ENCODE results near the gene UTP3.
"Not testable (repeated sequence)": the region's sequence is repeated elsewhere in the genome, so short reads cannot be mapped to it uniquely, and the experiment has no call there.

UTP3 gene, protein sequence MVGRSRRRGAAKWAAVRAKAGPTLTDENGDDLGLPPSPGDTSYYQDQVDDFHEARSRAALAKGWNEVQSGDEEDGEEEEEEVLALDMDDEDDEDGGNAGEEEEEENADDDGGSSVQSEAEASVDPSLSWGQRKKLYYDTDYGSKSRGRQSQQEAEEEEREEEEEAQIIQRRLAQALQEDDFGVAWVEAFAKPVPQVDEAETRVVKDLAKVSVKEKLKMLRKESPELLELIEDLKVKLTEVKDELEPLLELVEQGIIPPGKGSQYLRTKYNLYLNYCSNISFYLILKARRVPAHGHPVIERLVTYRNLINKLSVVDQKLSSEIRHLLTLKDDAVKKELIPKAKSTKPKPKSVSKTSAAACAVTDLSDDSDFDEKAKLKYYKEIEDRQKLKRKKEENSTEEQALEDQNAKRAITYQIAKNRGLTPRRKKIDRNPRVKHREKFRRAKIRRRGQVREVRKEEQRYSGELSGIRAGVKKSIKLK

DNA sequence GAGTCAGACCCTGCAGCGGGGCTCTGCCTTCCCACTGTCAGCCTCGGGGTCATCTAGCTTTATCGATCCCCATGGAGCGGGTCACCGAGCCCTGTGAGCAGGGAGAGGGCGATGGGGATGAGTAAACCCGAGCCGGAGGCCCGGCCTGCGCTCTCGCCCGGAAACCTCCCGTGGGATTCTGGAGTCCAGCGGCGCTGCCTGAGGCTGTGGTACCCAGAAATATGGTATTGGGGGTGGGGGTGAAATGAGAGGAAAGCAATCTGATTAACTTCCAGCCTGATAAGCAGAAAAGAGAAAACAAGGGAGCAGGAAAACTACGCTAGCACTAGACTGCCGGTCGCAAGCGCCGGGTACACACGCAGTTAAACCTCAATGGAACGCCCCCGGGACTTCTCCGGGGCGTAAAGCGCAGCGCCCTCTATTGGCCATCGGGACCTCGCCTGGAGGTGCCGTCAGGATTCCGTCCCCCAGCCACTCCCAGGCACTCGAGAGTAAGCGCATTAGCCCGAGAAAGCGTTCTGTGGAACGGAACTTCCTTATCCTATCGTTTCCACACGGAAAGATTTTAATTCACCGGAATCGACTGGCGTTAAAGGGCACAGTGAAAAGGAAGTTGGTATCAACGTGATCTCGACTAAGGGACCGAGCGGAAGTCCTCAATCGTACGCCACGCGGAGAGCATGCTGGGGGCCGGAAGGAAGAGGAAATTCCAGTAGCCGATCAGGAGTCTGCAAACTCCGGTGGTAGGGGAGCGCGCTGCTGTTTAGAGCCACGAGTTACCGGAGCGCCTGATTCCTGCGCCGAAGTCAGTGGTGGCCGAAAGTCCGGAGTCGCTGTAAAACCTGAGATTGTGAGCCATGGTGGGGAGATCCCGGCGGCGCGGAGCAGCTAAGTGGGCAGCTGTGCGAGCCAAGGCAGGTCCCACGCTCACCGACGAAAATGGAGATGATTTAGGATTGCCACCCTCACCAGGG lies at the start of gene UTP3:
Gene UTP3, plus strand, starts transcription at position 712 of the 974 bp plus-strand sequence. Its CDS starts 146 bp downstream, at position 858.
- no peak for TF ChIP-seq ZNF274 (IDR thresholded peaks at IDR 0.05; ENCODE audit: low read depth, low read length)
- H3K4me3 ChIP-seq (ENCODE audit: low read length) = peak within 1 kb of the TSS; percentile 80

DNA sequence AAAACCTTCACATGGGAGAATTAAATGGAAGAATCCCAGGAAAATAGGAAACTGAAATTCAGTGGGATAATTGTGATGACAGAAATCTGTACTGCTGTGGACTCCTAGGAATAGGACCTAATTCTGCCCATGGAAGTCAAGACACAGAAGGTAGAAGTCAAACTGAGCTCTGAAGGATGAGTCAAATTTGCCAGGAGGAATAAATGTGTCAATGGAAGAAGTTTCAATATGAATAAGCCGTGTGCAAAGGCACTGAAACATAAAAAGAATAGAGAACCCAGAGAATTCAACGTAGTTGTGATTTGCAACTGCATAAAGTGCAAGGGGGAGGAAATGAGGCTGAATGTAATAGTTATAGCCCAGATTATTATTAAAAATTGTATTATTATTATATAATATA lies 48.1 kb upstream of the UTP3 start:
- no peak for TF ChIP-seq ZNF274 (IDR thresholded peaks at IDR 0.05; ENCODE audit: low read depth, low read length)
- H3K4me3 ChIP-seq (ENCODE audit: low read length) = no peak overlapping the region

GRCh38 chr4:70650741-70651140 lies 37.6 kb upstream of the UTP3 start:
- not testable (repeated sequence) for H3K4me3 ChIP-seq (ENCODE audit: low read length)

DNA sequence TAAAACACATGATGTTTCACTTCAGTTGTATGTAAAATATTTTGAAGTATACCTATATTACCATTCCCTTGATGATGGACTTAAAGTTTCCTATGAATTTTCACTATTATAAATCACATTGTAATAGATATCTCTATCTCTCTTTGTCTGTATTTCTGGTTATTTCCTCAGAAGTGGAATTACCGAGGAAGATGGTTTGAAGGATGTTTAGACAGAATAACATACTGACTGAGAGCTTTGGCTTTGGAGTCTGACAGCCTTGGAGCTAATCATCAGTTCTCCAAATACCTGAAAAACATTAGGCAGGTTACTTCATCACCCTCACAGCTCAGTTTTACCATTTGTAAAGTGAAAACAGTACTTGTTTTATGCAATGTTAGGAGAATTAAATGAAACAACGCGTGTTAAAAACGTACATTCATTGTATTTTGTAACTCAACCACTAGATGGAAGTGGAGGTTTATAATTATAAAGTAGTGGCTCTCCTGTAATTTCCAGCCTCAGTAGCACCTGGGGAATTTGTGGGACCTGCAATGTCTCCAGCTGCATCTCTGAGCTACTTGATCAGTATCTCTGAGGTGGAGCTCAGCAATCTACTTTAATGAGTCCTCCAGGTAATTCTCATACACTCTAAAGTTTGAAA lies 36.3 kb upstream of the UTP3 start:
- no peak for TF ChIP-seq ZNF274 (IDR thresholded peaks at IDR 0.05; ENCODE audit: low read depth, low read length)
- no peak overlapping the region for H3K4me3 ChIP-seq (ENCODE audit: low read length)

GRCh38 chr4:70654605-70655011 lies 33.7 kb upstream of the UTP3 start:
- H3K4me3 ChIP-seq (ENCODE audit: low read length) = no peak overlapping the region
- no peak for TF ChIP-seq ZNF274 (IDR thresholded peaks at IDR 0.05; ENCODE audit: low read depth, low read length)

DNA sequence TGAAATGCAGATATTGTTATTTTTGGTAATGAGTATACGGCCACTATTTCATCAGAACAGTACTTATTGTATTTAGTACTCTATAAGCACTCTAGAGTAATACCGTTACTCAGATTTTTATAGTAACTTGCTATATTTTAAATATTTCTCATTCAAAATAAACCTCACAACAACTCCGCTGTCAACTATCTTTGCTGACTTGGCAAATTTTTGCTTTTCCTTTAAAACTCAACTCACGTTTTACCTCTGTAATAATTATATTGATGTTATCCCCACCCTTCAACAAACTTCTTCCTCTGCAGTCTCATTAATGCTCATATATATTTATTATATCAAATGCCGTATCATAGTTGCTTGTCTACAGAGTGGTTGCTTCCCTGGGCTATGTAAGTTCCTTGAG lies 31.0 kb upstream of the UTP3 start:
- H3K4me3 ChIP-seq (ENCODE audit: low read length) = no peak overlapping the region

DNA sequence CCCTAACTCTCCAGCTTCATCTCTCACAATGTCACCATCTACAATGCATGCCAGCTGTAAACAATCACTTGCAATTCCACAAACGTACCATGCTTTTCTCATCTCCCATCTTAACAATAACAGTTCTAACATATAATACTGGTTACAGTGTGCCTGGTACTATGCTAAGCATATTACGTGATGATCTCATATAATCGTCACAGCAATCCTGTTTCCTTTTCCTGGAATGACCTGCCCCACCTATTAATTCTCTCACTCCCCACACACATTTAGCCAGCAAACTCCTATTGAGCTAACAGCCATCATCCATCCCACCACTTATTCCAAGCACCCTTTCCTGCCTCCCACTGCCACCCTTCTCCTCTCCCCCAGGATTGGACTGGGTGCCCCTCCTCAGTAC lies 29.9 kb upstream of the UTP3 start:
- TF ChIP-seq ZNF274 (IDR thresholded peaks at IDR 0.05; ENCODE audit: low read depth, low read length) = no peak
- H3K4me3 ChIP-seq (ENCODE audit: low read length) = peak overlapping the region; percentile 49; the same call in 1 of the 2 replicates

More for the DNA sequence above, 31.0 kb upstream of the UTP3 start:
- TF ChIP-seq ZNF274 (IDR thresholded peaks at IDR 0.05; ENCODE audit: low read depth, low read length) = no peak

DNA sequence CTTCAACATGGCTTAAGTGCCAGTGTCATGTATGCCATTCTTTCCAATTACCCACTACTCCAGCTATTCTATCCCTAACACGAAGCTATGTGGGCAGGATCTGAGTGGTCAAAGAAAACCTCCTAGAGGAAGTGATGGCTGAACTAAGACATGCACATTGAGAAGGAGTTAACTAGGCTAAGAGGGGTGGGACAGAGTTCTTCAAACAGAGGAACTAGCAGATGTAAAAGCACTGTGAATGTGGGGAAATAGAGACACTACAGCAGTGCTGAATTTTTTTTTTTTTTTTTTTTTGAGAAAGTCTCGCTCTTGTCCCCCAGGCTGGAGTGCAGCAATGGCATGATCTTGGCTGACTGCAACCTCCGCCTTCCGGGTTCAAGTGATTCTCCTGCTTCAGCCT lies 28.2 kb upstream of the UTP3 start:
- TF ChIP-seq ZNF274 (IDR thresholded peaks at IDR 0.05; ENCODE audit: low read depth, low read length) = no peak
- H3K4me3 ChIP-seq (ENCODE audit: low read length) = peak overlapping the region; percentile 8; the same call in 1 of the 2 replicates

DNA sequence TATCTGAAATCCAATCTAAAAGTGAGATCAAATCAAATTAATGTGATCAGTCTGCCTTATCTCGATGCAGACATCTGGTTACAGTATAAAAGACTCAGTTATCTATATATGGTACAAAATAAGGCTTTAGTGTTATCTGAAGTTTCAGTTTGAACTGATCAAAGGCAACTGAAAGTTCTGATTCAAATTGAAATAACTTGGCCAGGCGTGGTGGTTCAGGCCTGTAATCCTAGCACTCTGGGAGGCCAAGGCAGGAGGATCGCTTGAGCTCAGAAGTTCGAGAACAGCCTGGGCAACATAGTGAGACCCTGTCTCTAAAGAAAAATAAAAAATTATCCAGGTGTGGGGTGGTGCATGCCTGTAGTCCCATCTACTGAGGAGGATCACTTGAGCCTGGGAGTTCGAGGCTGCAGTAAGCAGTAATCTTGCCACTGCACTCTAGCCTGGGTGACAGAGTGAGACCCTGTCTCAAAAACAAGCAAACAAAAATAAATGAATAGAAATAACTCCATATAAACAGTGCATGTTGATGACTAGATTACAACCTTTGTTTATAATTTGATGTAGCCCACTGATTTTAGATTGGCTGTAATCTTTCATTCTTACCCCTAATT lies 26.9 kb upstream of the UTP3 start:
- H3K4me3 ChIP-seq (ENCODE audit: low read length) = peak overlapping the region; percentile 55; the same call in 1 of the 2 replicates

GRCh38 chr4:70666369-70666768 lies 22.0 kb upstream of the UTP3 start, which contains the start of gene JCHAIN:
TSS of gene JCHAIN (minus strand) at chr4:70666508. CDS start at chr4:70666490, 18 bp downstream.
- H3K4me3 ChIP-seq (ENCODE audit: low read length) = peak within 1 kb of the TSS; percentile 36; the same call in 1 of the 2 replicates
- no peak for TF ChIP-seq ZNF274 (IDR thresholded peaks at IDR 0.05; ENCODE audit: low read depth, low read length)

- TF ChIP-seq ZNF274 (IDR thresholded peaks at IDR 0.05; ENCODE audit: low read depth, low read length) = no peak
- no peak overlapping the region for H3K4me3 ChIP-seq (ENCODE audit: low read length)
Measured at GRCh38 chr4:70667740-70668535, 20.4 kb upstream of the UTP3 start.

- TF ChIP-seq ZNF274 (IDR thresholded peaks at IDR 0.05; ENCODE audit: low read depth, low read length) = no peak
- no peak overlapping the region for H3K4me3 ChIP-seq (ENCODE audit: low read length)
Measured at GRCh38 chr4:70670332-70671014, 17.9 kb upstream of the UTP3 start.
